ENCODE data around the gene PTGFRN. TPM values are rescaled to one million over a fixed set of nuclear protein-coding genes. Genes with fewer than 3 reads are reported as not detected.
"Not testable (repeated sequence)": the region's sequence is repeated elsewhere in the genome, so short reads cannot be mapped to it uniquely, and the experiment has no call there.

The PTGFRN gene
- total RNA-seq, 2 donors from 2014 or later, result 2.2 to 6.4 TPM

DNA sequence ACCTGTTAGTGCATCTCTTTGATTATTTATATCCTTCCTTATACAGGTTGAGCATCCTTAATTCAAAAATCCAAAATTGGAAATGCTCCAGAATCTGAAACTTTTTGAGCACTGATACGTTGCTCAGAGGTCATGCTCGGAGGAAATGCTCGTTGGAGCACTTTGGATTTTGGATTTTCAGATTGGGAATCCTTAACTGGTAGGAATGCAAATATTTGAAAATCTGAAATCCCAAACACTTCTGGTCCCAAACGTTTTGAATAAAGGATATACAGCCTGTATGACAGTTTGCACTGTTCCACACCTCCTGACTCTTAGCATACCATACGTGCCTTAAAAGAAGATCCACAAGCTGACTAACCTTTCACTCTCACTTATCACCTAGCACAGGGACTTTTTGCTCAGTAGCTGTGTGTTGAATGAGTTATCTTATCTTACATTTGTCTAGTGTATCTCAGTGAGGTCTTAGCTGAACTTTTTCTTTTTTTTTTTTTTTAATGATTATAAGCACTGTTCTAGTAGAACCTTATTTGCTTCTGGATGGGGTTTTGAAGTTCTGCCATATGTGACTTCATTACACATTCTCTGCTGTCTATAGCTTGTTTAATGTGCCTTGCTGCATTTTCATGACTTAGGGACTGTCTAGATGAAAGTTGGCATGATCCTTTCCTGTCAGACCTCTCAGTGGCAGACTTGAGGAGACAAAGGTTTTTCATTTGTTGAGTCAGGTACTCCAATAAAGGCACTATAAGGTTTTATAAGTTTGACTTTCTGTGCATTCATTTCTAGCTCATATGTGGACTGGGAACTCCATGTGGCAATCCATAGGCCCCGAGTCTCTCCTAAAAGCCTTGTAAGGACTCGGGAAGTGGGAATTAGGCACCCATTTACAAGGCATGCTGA lies 21.6 kb downstream of the PTGFRN start:
- no peak overlapping the region for H3K27ac Mint-ChIP-seq
- peaks cover 15 to 21% of the 10 kb centered on the region in 2 donors for H3K4me1 Mint-ChIP-seq (ENCODE audit: low read depth in 2 of 2)
- no peaks in the 10 kb centered on the region for H3K9me3 Mint-ChIP-seq
- ATAC-seq, result no peak
- peaks cover 0 to under 1% of the 10 kb centered on the region in 2 donors for H3K27me3 Mint-ChIP-seq
- no peaks in the 10 kb centered on the region for H3K36me3 Mint-ChIP-seq
- DNase-seq (ENCODE audit: low spot score), result no peak
- no peak overlapping the region for H3K4me3 Mint-ChIP-seq

DNA sequence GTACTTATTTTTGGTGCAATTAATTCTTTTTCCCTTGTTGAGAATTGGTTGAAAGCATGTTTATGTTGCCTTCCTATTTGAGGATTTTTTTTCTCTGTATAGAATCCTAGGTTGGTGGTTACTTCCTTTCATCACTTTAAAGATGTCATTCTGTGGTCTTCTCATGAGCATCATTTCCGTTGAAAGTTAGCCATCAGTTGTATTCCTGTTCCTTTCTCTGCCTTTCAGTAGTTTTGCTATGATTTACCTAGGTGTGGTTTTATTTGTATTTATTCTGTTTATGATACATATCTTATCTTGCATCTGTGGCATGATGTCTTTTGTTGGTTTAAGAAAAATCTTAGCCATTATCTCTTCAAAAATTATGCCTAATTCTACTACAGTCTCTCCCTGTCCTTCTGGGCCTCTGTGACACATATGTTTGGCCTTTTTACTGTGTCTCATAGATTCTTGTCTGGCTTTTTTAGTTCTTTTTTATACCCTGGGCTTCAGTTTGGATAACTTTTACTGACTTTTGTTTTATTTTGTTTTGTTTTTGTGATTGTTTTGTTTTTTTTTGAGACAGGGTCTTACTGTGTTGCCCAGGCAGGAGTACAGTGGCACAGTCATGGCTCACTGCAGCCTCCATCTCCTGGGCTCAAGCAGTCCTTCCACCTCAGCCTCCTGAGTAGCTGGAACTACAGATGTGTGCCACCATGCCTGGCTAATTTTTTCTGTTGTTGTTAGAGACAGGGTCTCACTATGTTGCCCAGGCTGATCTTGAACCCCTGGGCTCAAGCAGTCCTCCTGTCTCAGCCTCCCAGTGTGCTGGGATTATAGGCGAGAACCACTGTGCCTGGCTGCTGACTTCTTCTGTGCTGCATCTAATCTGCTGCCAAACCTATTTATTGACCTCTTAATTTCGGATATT lies 24.1 kb downstream of the PTGFRN start:
- H3K36me3 Mint-ChIP-seq, result no peaks in the 10 kb centered on the region
- peak; percentile 66 to 81 for ATAC-seq
- H3K4me3 Mint-ChIP-seq, result peak overlapping the region; percentile 24

DNA sequence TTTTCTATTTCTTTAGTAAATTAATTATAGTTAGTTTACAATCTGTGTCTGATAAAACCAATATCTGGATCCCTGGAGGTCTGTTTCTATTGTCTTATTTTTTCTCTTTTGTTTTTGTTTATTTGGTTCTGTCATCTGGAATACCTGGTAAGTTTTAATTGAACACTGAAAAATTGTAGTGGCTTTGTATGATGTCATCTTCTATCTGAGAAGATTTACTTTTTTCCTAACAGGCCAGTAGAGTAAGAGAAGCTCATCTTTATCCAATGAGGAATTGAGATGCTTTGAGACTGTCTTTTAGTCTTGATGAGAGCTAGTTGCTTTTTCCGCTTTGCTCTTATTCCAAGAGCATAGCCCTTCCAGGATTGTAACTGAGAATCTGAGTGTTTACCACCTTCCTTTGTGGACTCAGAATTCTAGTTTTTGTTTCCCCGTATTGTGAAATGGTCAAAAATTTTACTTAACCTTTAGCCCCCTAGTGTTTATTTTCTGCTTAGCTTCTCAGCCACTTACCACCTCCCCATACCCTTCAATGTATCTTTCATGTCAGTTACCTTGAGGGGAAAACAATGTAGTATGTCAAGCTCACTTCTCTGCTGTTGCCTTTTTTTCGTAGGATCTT lies 25.0 kb downstream of the PTGFRN start:
- Mint-ChIP-seq H3K27me3 (peaks cover 0 to 3% of the 10 kb centered on the region in 2 donors), H3K9me3 (no peaks in the 10 kb centered on the region), H3K36me3 (no peaks in the 10 kb centered on the region), H3K4me3 (peak overlapping the region; percentile 24), H3K27ac (peak overlapping the region; percentile 67 to 82), H3K4me1 (ENCODE audit: low read depth in 2 of 2) (peaks cover 15 to 21% of the 10 kb centered on the region in 2 donors)
- DNase-seq (ENCODE audit: low spot score), result no peak
- peak in 1 of 2 donors; percentile 43 for ATAC-seq

More for the DNA sequence above, 24.1 kb downstream of the PTGFRN start:
- no peak for DNase-seq (ENCODE audit: low spot score)
- Mint-ChIP-seq H3K9me3 (no peaks in the 10 kb centered on the region), H3K27ac (peak overlapping the region; percentile 67 to 82), H3K27me3 (peaks cover 0 to 3% of the 10 kb centered on the region in 2 donors), H3K4me1 (ENCODE audit: low read depth in 2 of 2) (peaks cover 15 to 21% of the 10 kb centered on the region in 2 donors)

DNA sequence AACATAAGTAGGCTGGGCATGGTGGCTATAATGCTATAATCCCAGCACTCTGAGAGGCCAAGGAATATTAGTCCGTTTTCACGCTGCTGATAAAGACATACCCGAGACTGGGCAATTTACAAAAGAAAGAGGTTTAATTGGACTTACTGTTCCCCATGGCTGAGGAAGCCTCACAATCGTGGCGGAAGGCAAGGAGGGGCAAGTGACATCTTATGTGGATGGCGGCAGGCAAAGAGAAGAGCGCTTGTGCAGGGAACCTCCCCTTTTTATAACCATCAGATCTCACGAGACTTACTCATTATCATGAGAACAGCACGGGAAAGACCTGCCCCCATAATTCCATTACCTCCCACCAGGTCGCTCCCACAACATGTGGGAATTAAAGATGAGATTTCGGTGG lies 28.5 kb downstream of the PTGFRN start:
- peaks cover 15 to 21% of the 10 kb centered on the region in 2 donors for H3K4me1 Mint-ChIP-seq (ENCODE audit: low read depth in 2 of 2)
- ATAC-seq, result no peak

DNA sequence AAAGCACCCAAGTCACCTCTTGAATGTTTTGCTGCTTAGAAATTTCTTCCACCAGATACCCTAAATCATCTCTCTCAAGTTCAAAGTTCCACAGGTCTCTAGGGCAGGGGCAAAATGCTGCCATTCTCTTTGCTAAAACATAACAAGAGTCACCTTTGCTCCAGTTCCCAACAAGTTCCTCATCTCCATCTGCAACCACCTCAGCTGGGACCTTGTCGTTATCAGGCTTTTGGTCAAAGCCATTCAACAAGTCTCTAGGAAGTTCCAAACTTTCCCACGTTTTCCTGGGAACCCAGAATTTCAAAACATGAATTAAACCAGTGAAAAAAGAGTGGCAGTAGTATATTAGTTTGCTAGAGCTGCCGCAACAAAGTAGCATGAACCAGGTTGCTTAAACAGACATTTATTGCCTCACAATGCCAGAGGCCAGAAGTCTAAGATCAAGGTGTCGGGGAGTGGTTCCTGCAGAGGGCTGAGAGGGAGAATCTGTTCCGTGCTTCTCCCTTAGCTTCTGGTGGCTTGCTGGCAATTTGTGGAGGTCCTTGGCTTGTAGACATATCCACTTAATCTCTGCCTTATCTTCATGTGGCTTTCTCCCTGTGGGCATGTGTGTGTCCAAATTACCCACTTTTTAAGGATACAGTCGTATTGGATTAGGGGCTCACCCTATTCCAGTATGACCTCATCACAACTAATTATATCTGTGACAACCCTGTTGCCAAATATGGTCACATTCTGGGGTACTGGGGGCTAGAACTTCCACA lies 30.2 kb downstream of the PTGFRN start:
- H3K27ac Mint-ChIP-seq; H3K4me3 Mint-ChIP-seq; H3K27me3 Mint-ChIP-seq; H3K4me1 Mint-ChIP-seq (ENCODE audit: low read depth in 2 of 2); ATAC-seq; DNase-seq (ENCODE audit: low spot score); H3K36me3 Mint-ChIP-seq; H3K9me3 Mint-ChIP-seq: not testable (repeated sequence)

More for the DNA sequence above, 28.5 kb downstream of the PTGFRN start:
- H3K9me3 Mint-ChIP-seq, result no peaks in the 10 kb centered on the region
- no peak overlapping the region for H3K27ac Mint-ChIP-seq
- no peak for DNase-seq (ENCODE audit: low spot score)
- H3K4me3 Mint-ChIP-seq, result no peak overlapping the region
- no peaks in the 10 kb centered on the region for H3K36me3 Mint-ChIP-seq
- peaks cover 0 to 3% of the 10 kb centered on the region in 2 donors for H3K27me3 Mint-ChIP-seq

DNA sequence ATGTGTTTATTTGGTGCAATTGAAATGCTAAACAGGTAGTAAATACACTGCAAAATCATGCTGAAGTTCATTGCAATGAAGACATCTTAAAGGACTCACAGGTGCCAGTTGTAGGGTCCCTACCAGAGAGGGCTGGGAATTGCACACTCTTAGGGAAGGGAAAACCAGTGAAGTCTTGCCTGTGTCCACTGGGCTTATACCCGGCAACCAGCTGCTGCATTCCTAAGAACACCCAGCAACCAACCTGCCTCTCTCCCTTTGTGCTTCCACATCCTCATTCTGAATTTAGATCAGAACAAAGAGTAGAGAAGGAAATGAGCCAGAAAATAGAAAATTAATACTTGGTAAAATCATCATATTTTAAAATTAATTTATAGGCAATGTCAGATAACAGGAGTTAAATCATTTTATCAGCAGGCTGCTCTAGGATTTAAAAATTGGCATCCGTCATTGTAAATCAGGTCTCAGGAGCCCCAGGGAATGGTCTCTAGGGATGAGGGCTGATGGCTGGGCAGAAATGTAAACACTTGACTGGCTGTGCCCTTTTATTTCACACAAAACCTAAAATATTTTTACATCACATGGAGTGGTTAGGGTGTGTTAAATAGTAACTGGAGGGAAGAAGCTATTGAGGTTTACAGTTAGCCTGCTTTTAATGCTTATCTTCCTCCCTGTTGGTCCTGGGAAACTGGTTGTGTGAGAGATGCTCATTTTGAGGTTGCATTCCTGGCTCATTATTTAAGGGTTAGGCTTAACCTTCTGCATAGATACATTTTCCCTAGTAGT lies 31.3 kb downstream of the PTGFRN start:
- H3K36me3 Mint-ChIP-seq, result no peaks in the 10 kb centered on the region
- no peak overlapping the region for H3K27ac Mint-ChIP-seq
- DNase-seq (ENCODE audit: low spot score) (no peak), ATAC-seq (no peak)
- no peaks in the 10 kb centered on the region for H3K9me3 Mint-ChIP-seq
- no peaks in the 10 kb centered on the region for H3K4me1 Mint-ChIP-seq (ENCODE audit: low read depth in 2 of 2)
- H3K27me3 Mint-ChIP-seq, result peaks cover 0 to 3% of the 10 kb centered on the region in 2 donors
- H3K4me3 Mint-ChIP-seq, result no peak overlapping the region

DNA sequence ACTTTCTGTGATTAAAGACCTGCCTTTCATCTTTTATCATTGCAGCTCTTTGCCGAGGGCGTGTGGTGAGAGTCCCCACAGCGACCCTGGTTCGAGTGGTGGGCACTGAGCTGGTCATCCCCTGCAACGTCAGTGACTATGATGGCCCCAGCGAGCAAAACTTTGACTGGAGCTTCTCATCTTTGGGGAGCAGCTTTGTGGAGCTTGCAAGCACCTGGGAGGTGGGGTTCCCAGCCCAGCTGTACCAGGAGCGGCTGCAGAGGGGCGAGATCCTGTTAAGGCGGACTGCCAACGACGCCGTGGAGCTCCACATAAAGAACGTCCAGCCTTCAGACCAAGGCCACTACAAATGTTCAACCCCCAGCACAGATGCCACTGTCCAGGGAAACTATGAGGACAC lies 32.0 kb downstream of the PTGFRN start:
- no peak for DNase-seq (ENCODE audit: low spot score)
- Mint-ChIP-seq H3K27me3 (no peaks in the 10 kb centered on the region), H3K4me3 (no peak overlapping the region), H3K36me3 (no peaks in the 10 kb centered on the region), H3K27ac (no peak overlapping the region), H3K9me3 (no peaks in the 10 kb centered on the region), H3K4me1 (ENCODE audit: low read depth in 2 of 2) (no peaks in the 10 kb centered on the region)
- ATAC-seq, result no peak

DNA sequence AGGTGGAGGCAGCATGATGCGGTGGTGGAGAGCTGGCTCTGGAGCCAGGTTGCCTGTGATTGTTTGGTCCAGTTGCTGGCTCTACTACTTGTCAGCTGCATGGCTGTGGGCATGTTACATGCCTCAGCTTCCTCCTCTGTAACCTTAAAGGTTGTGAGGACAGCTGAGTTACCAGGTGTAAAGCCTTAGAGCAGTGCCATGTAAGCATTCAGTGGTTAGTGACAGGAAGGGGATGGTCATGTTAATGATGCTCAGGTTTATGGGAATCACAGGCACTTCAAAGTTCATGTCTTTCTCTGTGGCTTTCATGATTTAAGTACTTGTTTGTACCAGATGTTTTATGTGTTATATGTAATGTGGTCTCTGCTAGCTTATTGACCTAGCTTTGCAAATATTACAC lies 32.6 kb downstream of the PTGFRN start:
- Mint-ChIP-seq H3K27ac (no peak overlapping the region), H3K36me3 (no peaks in the 10 kb centered on the region), H3K4me3 (no peak overlapping the region), H3K27me3 (no peaks in the 10 kb centered on the region), H3K9me3 (no peaks in the 10 kb centered on the region), H3K4me1 (ENCODE audit: low read depth in 2 of 2) (no peaks in the 10 kb centered on the region)
- ATAC-seq (peak in 1 of 2 donors; percentile 13), DNase-seq (ENCODE audit: low spot score) (no peak)

DNA sequence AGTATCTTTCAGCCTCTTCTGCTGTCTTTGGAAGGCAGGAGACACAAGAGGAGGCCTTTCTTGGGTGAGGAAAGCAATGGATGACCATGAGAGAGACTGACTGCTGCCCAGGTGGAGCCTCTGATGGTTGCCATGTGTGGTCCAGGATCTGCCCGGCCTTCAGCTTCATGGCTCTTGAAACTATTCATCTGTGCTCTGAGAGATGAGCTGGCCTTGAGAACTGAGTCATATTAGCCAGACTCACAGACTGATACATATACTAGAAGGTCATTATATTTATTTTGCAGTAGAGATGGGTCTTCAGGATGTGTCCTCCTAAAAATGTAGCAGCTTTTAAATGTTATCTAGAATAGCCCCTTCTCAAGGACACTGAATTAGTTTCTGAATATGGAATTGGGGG lies 33.7 kb downstream of the PTGFRN start:
- ATAC-seq, result peak in 1 of 2 donors; percentile 11
- no peak overlapping the region for H3K27ac Mint-ChIP-seq
- no peaks in the 10 kb centered on the region for H3K9me3 Mint-ChIP-seq
- no peak for DNase-seq (ENCODE audit: low spot score)
- no peaks in the 10 kb centered on the region for H3K36me3 Mint-ChIP-seq
- no peaks in the 10 kb centered on the region for H3K4me1 Mint-ChIP-seq (ENCODE audit: low read depth in 2 of 2)
- H3K27me3 Mint-ChIP-seq, result no peaks in the 10 kb centered on the region
- no peak overlapping the region for H3K4me3 Mint-ChIP-seq

DNA sequence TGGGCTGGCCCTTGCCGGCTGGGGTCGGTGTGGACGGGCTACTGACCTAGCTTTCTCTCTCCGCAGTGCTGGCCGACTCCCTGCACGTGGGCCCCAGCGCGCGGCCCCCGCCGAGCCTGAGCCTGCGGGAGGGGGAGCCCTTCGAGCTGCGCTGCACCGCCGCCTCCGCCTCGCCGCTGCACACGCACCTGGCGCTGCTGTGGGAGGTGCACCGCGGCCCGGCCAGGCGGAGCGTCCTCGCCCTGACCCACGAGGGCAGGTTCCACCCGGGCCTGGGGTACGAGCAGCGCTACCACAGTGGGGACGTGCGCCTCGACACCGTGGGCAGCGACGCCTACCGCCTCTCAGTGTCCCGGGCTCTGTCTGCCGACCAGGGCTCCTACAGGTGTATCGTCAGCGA lies 34.9 kb downstream of the PTGFRN start:
- no peaks in the 10 kb centered on the region for H3K36me3 Mint-ChIP-seq
- no peak overlapping the region for H3K27ac Mint-ChIP-seq
- H3K4me3 Mint-ChIP-seq, result no peak overlapping the region
- H3K9me3 Mint-ChIP-seq, result no peaks in the 10 kb centered on the region
- H3K4me1 Mint-ChIP-seq (ENCODE audit: low read depth in 2 of 2), result no peaks in the 10 kb centered on the region
- DNase-seq (ENCODE audit: low spot score) (no peak), ATAC-seq (peak; percentile 13 to 44)
- no peaks in the 10 kb centered on the region for H3K27me3 Mint-ChIP-seq

DNA sequence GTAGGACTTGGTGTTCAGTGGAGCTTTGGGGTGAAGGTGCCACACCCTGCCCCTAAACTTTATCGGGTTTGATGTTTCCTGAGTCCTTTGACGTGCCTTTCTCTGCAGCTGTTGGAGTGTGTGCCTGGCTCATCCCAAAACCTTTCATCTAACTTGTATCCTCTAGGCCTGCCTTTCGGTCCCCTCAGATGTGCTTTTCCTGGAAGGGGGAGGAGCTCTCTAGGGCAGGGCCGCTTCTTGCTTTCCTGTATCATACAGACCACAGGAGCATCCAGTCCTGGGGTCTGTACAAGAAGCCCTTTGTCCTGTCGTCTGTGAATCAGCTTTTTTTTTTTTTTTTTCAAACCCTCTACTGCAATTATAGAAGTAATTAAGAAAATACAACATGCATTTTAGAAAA lies 35.7 kb downstream of the PTGFRN start:
- DNase-seq (ENCODE audit: low spot score), result no peak
- no peak overlapping the region for H3K4me3 Mint-ChIP-seq
- no peak for ATAC-seq
- H3K27ac Mint-ChIP-seq, result no peak overlapping the region
- H3K27me3 Mint-ChIP-seq, result no peaks in the 10 kb centered on the region
- H3K36me3 Mint-ChIP-seq, result no peaks in the 10 kb centered on the region
- no peaks in the 10 kb centered on the region for H3K9me3 Mint-ChIP-seq
- H3K4me1 Mint-ChIP-seq (ENCODE audit: low read depth in 2 of 2), result no peaks in the 10 kb centered on the region

DNA sequence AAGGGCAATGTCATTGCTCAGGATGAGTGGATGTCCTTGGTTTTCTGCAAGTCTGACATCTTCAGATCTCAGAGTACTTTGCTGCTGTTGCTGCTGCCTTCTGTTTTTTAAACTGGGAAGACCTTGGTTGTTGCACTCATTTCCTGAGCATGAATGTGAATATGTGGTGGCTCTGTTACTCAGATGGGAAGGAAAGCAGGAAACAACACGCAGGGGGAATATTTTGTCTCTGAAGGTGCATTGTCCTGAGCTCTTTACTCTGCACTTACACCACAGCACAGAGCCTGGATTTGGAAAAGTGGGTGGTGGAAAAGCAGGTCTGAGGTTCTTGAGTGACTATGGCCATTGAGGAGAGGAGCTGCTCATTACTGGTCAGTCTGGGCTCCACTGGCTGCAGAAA lies 36.3 kb downstream of the PTGFRN start:
- DNase-seq (ENCODE audit: low spot score) (no peak), ATAC-seq (no peak)
- no peaks in the 10 kb centered on the region for H3K36me3 Mint-ChIP-seq
- H3K9me3 Mint-ChIP-seq, result no peaks in the 10 kb centered on the region
- H3K27ac Mint-ChIP-seq, result no peak overlapping the region
- H3K27me3 Mint-ChIP-seq, result no peaks in the 10 kb centered on the region
- H3K4me1 Mint-ChIP-seq (ENCODE audit: low read depth in 2 of 2), result no peaks in the 10 kb centered on the region
- H3K4me3 Mint-ChIP-seq, result no peak overlapping the region
